ENCODE data around the gene TMEM255B. TPM values are rescaled to one million over a fixed set of nuclear protein-coding genes. Genes with fewer than 3 reads are reported as not detected.

TMEM255B gene
- total and polyA plus RNA-seq, 2 of the 4 experiments (the other 2 are of a cell fraction), result 0.36 to 0.94 TPM

DNA sequence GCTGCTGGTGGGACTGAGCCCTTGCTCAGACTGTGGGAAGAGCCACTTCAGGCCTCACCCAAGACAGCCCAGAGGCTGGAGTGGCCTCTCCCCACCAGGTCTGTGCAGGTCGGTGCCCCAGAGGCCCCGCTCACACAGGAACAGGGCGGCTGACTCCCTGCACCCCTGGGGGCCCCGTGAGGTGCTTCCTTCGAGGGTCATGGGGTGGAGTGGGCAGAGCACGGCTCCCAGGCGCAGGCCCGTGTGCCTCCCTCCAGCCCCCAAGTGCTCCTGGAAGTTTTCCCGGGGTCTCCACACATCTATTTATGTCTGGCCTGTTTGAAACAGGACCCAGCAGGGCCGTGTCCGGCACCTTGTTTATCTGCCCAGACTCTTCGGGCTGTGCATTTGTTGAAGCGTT, 9.5 kb upstream of the TMEM255B start:
- WGBS, 2 experiments (ENCODE audit: extremely low coverage in 2 of 2, insufficient read length in 1 of 2), result 16% methylated on average over 6 of the region's 13 CpGs; no CpG with 5 or more reads in 1 of the 2 experiments
- H3K4ac ChIP-seq (ENCODE audit: low read depth, low read length), result no peak overlapping the region
- no peak overlapping the region for H2AK9ac ChIP-seq (replicated peaks; ENCODE audit: low read depth, low read length, poor library complexity)
- no peak overlapping the region for H2BK20ac ChIP-seq (ENCODE audit: low read depth, low read length)
- BruUV-seq (replicated peaks), result no TSS peak
- POLR2A ChIA-PET (ENCODE audit: unreplicated experiment), result no interaction called here
- H3K27me3 ChIP-seq (ENCODE audit: control insufficient read depth, insufficient read depth, low read length), result peaks cover 20% of the 10 kb centered on the region
- H3K4me1 ChIP-seq (ENCODE audit: control insufficient read depth, insufficient read depth, low read length), result no peaks in the 10 kb centered on the region
- H3K18ac ChIP-seq (ENCODE audit: low read depth, low read length), result no peak overlapping the region
- no peak for DNase-seq
- H2BK5ac ChIP-seq (ENCODE audit: low read depth, low read length, poor library complexity, severe bottlenecking), result no peak overlapping the region
- no peak overlapping the region for H4K91ac ChIP-seq (ENCODE audit: insufficient read depth, low read depth, low read length)
- H2AK5ac ChIP-seq (ENCODE audit: low read depth, low read length), result no peak overlapping the region
- H3K9me3 ChIP-seq (ENCODE audit: control insufficient read depth, insufficient read depth, low read length), result no peaks in the 10 kb centered on the region
- H3K56ac ChIP-seq (ENCODE audit: extremely low read depth, insufficient read depth, low read length), result no peak overlapping the region
- H3K4me3 ChIP-seq (ENCODE audit: insufficient read depth, low read depth, low read length), result no peak overlapping the region
- no peaks in the 10 kb centered on the region for H3K79me1 ChIP-seq (ENCODE audit: low read depth in 1 of 2, low read length in 2 of 2)
- in situ Hi-C loops (cut with MboI; ENCODE audit: low sequenced_read_pairs), result no loop called here
- intact Hi-C loops (cut with micrococcal nuclease), result no loop called here
- CTCF ChIA-PET, result no interaction called here
- no peak overlapping the region for H2BK15ac ChIP-seq (ENCODE audit: low read depth, low read length)
- H3K9ac ChIP-seq (ENCODE audit: low read depth, low read length), result no peak overlapping the region
- H3K36me3 ChIP-seq (ENCODE audit: control insufficient read depth, insufficient read depth, low read length), result no peaks in the 10 kb centered on the region
- H3K14ac ChIP-seq (replicated peaks; ENCODE audit: low read depth, low read length), result no peak overlapping the region
- no peak overlapping the region for H2AFZ ChIP-seq (replicated peaks; ENCODE audit: low read length, poor library complexity)
- no peak overlapping the region for H3K4me2 ChIP-seq (ENCODE audit: low read depth, low read length)
- no peak overlapping the region for H3K27ac ChIP-seq (ENCODE audit: insufficient read depth, low read length)
- H2BK120ac ChIP-seq (ENCODE audit: low read depth, low read length), result no peak overlapping the region
- H3K9me1 ChIP-seq (ENCODE audit: insufficient read depth, low read length), result 0 out of 2 replicates have a peak, but pooled peaks cover 5% of the 10 kb centered on the region
- dilution Hi-C loops (cut with HindIII; ENCODE audit: low sequenced_read_pairs, unreplicated experiment), result no loop called here
- no peak overlapping the region for H4K5ac ChIP-seq (ENCODE audit: low read depth, low read length)
- no peak overlapping the region for H3K23ac ChIP-seq (ENCODE audit: low read depth, low read length)
- ATAC-seq (ENCODE audit: low read depth), result no peak
- H4K20me1 ChIP-seq (ENCODE audit: insufficient read depth, low read length), result peaks cover 4% of the 10 kb centered on the region; the same call in 1 of the 2 replicates
- no peak overlapping the region for H4K8ac ChIP-seq (ENCODE audit: low read depth in 2 of 2, low read length in 2 of 2)
- TF ChIP-seq BHLHE40 (IDR thresholded peaks at IDR 0.05; ENCODE audit: low read depth, low read length) (no peak), FOS (IDR thresholded peaks at IDR 0.05; ENCODE audit: low read depth, low read length) (no peak), MAZ (IDR thresholded peaks at IDR 0.05; ENCODE audit: borderline replicate concordance, low read depth, low read length) (no peak), POLR2A (IDR thresholded peaks at IDR 0.05; ENCODE audit: low read depth, low read length) (no peak), RAD21 (IDR thresholded peaks at IDR 0.05; ENCODE audit: low read length) (no peak), SMC3 (IDR thresholded peaks at IDR 0.05; ENCODE audit: low read depth, low read length) (no peak), RFX5 (IDR thresholded peaks at IDR 0.05; ENCODE audit: low read depth, low read length) (no peak), CEBPB (IDR thresholded peaks at IDR 0.05; ENCODE audit: low read depth, low read length) (no peak), MXI1 (IDR thresholded peaks at IDR 0.05; ENCODE audit: borderline replicate concordance, low read depth, low read length) (no peak), MAFK (IDR thresholded peaks at IDR 0.05; ENCODE audit: low read depth, low read length) (no peak), RCOR1 (IDR thresholded peaks at IDR 0.05; ENCODE audit: insufficient replicate concordance, low read length) (no peak), CHD1 (IDR thresholded peaks at IDR 0.05; ENCODE audit: low read depth, low read length) (no peak), NFE2L2 (IDR thresholded peaks at IDR 0.05; ENCODE audit: low read depth, low read length) (no peak)
- TF ChIP-seq, protein P1, sequence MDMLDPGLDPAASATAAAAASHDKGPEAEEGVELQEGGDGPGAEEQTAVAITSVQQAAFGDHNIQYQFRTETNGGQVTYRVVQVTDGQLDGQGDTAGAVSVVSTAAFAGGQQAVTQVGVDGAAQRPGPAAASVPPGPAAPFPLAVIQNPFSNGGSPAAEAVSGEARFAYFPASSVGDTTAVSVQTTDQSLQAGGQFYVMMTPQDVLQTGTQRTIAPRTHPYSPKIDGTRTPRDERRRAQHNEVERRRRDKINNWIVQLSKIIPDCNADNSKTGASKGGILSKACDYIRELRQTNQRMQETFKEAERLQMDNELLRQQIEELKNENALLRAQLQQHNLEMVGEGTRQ (IDR thresholded peaks at IDR 0.05; ENCODE audit: low read depth, low read length), result no peak
- TF ChIP-seq, protein P2, sequence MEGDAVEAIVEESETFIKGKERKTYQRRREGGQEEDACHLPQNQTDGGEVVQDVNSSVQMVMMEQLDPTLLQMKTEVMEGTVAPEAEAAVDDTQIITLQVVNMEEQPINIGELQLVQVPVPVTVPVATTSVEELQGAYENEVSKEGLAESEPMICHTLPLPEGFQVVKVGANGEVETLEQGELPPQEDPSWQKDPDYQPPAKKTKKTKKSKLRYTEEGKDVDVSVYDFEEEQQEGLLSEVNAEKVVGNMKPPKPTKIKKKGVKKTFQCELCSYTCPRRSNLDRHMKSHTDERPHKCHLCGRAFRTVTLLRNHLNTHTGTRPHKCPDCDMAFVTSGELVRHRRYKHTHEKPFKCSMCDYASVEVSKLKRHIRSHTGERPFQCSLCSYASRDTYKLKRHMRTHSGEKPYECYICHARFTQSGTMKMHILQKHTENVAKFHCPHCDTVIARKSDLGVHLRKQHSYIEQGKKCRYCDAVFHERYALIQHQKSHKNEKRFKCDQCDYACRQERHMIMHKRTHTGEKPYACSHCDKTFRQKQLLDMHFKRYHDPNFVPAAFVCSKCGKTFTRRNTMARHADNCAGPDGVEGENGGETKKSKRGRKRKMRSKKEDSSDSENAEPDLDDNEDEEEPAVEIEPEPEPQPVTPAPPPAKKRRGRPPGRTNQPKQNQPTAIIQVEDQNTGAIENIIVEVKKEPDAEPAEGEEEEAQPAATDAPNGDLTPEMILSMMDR (conservative IDR thresholded peaks at IDR 0.05; ENCODE audit: low read depth, low read length), result no peak
- TF ChIP-seq, protein P3, sequence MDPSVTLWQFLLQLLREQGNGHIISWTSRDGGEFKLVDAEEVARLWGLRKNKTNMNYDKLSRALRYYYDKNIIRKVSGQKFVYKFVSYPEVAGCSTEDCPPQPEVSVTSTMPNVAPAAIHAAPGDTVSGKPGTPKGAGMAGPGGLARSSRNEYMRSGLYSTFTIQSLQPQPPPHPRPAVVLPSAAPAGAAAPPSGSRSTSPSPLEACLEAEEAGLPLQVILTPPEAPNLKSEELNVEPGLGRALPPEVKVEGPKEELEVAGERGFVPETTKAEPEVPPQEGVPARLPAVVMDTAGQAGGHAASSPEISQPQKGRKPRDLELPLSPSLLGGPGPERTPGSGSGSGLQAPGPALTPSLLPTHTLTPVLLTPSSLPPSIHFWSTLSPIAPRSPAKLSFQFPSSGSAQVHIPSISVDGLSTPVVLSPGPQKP (IDR thresholded peaks at IDR 0.05; ENCODE audit: borderline replicate concordance, low read depth, low read length), result no peak

Measured in IMR-90 (cell line).